ENCODE results near the gene IGFL2. TPM values are rescaled to one million over a fixed set of nuclear protein-coding genes. Genes with fewer than 3 reads are reported as not detected.
A peak's percentile ranks its signal among the peaks of the same experiment; 100 is the strongest.

The IGFL2 gene
- polyA plus RNA-seq, 1 of the 3 experiments (the other 2 are of a cell fraction) = 0.23 TPM

GRCh38 chr19:46132508-46133100 is 15.4 kb upstream of the IGFL2 start:
- Histone ChIP-seq H4K20me1 (ENCODE audit: insufficient read depth) (no peaks in the 10 kb centered on the region), H3K9me2 (no peaks in the 10 kb centered on the region), H3K27me3 (ENCODE audit: insufficient read depth) (no peaks in the 10 kb centered on the region), H3K79me2 (ENCODE audit: insufficient read depth) (no peaks in the 10 kb centered on the region), H3K4me1 (ENCODE audit: control insufficient read depth in 1 of 2, insufficient read depth in 2 of 2, low read depth in 1 of 2, low read length in 1 of 2) (peaks cover 0 to 11% of the 10 kb centered on the region in 2 experiments; a peak in 2 of 4 replicates), H2AFZ (ENCODE audit: low read depth) (peak overlapping the region; percentile 19; the same call in 1 of the 2 replicates), H3K4me2 (peak overlapping the region; percentile 75), H3K9ac (peak overlapping the region; percentile 77), H3K4me3 (ENCODE audit: low read depth in 2 of 2, low read length in 1 of 2) (peak overlapping the region; percentile 42 to 55), H3K9me3 (no peaks in the 10 kb centered on the region), H3F3A (replicated peaks; ENCODE audit: insufficient read depth) (peaks cover 38% of the 10 kb centered on the region), H3K27ac (ENCODE audit: low read depth in 2 of 2, low read length in 1 of 2) (peak overlapping the region; percentile 89 to 98), H3K36me3 (replicated peaks in 1 of 2; ENCODE audit: control insufficient read depth in 1 of 2, insufficient read depth in 2 of 2, low read length in 1 of 2) (no peaks in the 10 kb centered on the region)
- TF ChIP-seq ELF1 (IDR thresholded peaks at IDR 0.05) = no peak
- TF ChIP-seq NFIC (IDR thresholded peaks at IDR 0.05; ENCODE audit: borderline replicate concordance) = no peak
- no peak for TF ChIP-seq JUND (IDR thresholded peaks at IDR 0.05)
- no peak for TF ChIP-seq TAF1 (IDR thresholded peaks at IDR 0.05; ENCODE audit: borderline replicate concordance, low read depth, low read length)
- TF ChIP-seq USF2 (IDR thresholded peaks at IDR 0.05; ENCODE audit: borderline replicate concordance, low read depth, low read length) = no peak
- TF ChIP-seq RCOR1 (IDR thresholded peaks at IDR 0.05; ENCODE audit: low read length) = no peak
- TF ChIP-seq PBX3 (IDR thresholded peaks at IDR 0.05) = no peak
- TF ChIP-seq GATA2 (CRISPR knock-in tag; IDR thresholded peaks at IDR 0.05) = no peak
- no peak for TF ChIP-seq ZBTB33 (IDR thresholded peaks at IDR 0.05; ENCODE audit: borderline replicate concordance, low read depth)
- no peak for TF ChIP-seq MXI1 (IDR thresholded peaks at IDR 0.05; ENCODE audit: low read depth, low read length)
- TF ChIP-seq MEF2A (IDR thresholded peaks at IDR 0.05; ENCODE audit: borderline replicate concordance, low read depth) = no peak
- ChIA-PET POLR2A (no interaction called here), CTCF (no interaction called here)
- 44% methylated on average over 4 of the region's 4 CpGs for WGBS (ENCODE audit: low lambda C conversion rate)
- DNase-seq = no peak

GRCh38 chr19:46133101-46133627 is 14.9 kb upstream of the IGFL2 start:
- no peak for DNase-seq
- Histone ChIP-seq H3F3A (replicated peaks; ENCODE audit: insufficient read depth) (peaks cover 38% of the 10 kb centered on the region), H3K36me3 (replicated peaks in 1 of 2; ENCODE audit: control insufficient read depth in 1 of 2, insufficient read depth in 2 of 2, low read length in 1 of 2) (no peaks in the 10 kb centered on the region), H3K4me3 (ENCODE audit: low read depth in 2 of 2, low read length in 1 of 2) (peak overlapping the region; percentile 42 to 55; a peak in 3 of 4 replicates), H3K27me3 (ENCODE audit: insufficient read depth) (no peaks in the 10 kb centered on the region), H2AFZ (ENCODE audit: low read depth) (peak overlapping the region; percentile 19; the same call in 1 of the 2 replicates), H3K9ac (peak overlapping the region; percentile 77), H3K79me2 (ENCODE audit: insufficient read depth) (no peaks in the 10 kb centered on the region), H3K9me3 (no peaks in the 10 kb centered on the region), H3K9me2 (no peaks in the 10 kb centered on the region), H3K27ac (ENCODE audit: low read depth in 2 of 2, low read length in 1 of 2) (peak overlapping the region; percentile 93 to 98), H3K4me1 (ENCODE audit: control insufficient read depth in 1 of 2, insufficient read depth in 2 of 2, low read depth in 1 of 2, low read length in 1 of 2) (peaks cover 0 to 11% of the 10 kb centered on the region in 2 experiments; a peak in 2 of 4 replicates), H4K20me1 (ENCODE audit: insufficient read depth) (no peaks in the 10 kb centered on the region), H3K4me2 (peak overlapping the region; percentile 75)
- POLR2A ChIA-PET = no interaction called here
- CTCF ChIA-PET = no interaction called here
- WGBS (ENCODE audit: low lambda C conversion rate) = 37% methylated on average over 6 of the region's 6 CpGs
- TF ChIP-seq IRF3 (IDR thresholded peaks at IDR 0.05; ENCODE audit: low read depth, low read length) (no peak), PBX3 (IDR thresholded peaks at IDR 0.05) (0 out of 2 replicates have a peak, but pooled peaks have one; percentile 50), POLR2AphosphoS5 (IDR thresholded peaks at IDR 0.05; ENCODE audit: low read depth, low read length) (peak; percentile 97), EP300 (IDR thresholded peaks at IDR 0.05; ENCODE audit: borderline replicate concordance in 1 of 2, low read depth in 1 of 2, low read length in 1 of 2) (peak in 1 of 2 experiments; percentile 56; a peak in 1 of 4 replicates), NRF1 (IDR thresholded peaks at IDR 0.05; ENCODE audit: low read depth, low read length) (no peak), TEAD4 (IDR thresholded peaks at IDR 0.05; ENCODE audit: borderline replicate concordance, insufficient read depth) (peak; percentile 26; the same call in 1 of the 2 replicates), RFX5 (IDR thresholded peaks at IDR 0.05; ENCODE audit: low read length) (no peak), NFIC (IDR thresholded peaks at IDR 0.05; ENCODE audit: borderline replicate concordance) (no peak), FOXM1 (IDR thresholded peaks at IDR 0.05; ENCODE audit: low read depth) (no peak), ELF1 (IDR thresholded peaks at IDR 0.05) (peak; percentile 61), RAD21 (IDR thresholded peaks at IDR 0.05; ENCODE audit: low read length) (no peak), CHD2 (IDR thresholded peaks at IDR 0.05; ENCODE audit: low read length, partially characterized antibody) (no peak)
